Measurements from ENCODE around the gene ZNF423.

Gene ZNF423

GRCh38 chr16:49473131-49473530, 382.8 kb downstream of the ZNF423 start:
- no peak for DNase-seq (ENCODE audit: low read depth)

GRCh38 chr16:49472598-49472997, 383.3 kb downstream of the ZNF423 start:
- no peak for DNase-seq (ENCODE audit: low read depth)

GRCh38 chr16:49471038-49471727, 384.7 kb downstream of the ZNF423 start:
- no peak for DNase-seq (ENCODE audit: low read depth)

- no peak for DNase-seq (ENCODE audit: low read depth)
These were observed 385.4 kb downstream of the ZNF423 start for GRCh38 chr16:49470513-49470991.

- no peak for DNase-seq (ENCODE audit: low read depth)
These were observed 385.9 kb downstream of the ZNF423 start for GRCh38 chr16:49469930-49470451.

DNA sequence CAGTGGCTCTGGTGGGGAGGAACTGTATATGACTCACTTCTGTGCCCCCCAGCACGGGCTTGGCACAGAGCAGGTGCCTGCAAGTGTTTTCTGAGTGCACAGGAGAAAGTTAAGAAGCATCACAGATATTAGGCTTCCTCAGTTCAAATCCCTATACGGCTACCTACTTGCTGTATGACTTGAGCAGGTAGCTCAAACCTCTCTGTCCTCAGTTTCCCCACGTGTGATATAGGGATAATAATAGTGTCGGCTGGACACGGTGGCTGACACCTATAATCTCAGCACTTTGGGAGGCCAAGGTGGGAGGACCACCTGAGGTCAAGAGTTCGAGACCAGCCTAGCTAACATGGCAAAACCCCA, 386.6 kb downstream of the ZNF423 start:
- no peak for DNase-seq (ENCODE audit: low read depth)

- DNase-seq (ENCODE audit: low read depth) = no peak
These were observed 387.2 kb downstream of the ZNF423 start for GRCh38 chr16:49468611-49469310.

GRCh38 chr16:49467540-49468372, 388.2 kb downstream of the ZNF423 start:
- DNase-seq (ENCODE audit: low read depth) = no peak

GRCh38 chr16:49466881-49467280, 389.0 kb downstream of the ZNF423 start:
- DNase-seq (ENCODE audit: low read depth) = no peak

DNA sequence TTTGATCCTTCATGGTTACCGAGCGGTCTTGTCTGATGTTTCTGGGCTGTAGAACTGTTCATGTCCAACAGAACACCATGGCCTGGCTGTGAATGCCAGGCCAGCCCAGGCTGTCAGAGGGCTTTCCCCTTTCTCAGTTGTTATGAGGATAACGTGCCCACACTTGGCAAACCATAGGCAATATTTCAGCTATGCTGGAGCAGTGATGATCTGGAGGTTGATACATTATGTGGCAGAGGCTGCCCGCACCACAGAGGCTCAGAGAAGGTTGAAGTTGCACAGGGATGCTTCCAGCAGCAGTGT, 389.4 kb downstream of the ZNF423 start:
- DNase-seq (ENCODE audit: low read depth) = no peak

DNA sequence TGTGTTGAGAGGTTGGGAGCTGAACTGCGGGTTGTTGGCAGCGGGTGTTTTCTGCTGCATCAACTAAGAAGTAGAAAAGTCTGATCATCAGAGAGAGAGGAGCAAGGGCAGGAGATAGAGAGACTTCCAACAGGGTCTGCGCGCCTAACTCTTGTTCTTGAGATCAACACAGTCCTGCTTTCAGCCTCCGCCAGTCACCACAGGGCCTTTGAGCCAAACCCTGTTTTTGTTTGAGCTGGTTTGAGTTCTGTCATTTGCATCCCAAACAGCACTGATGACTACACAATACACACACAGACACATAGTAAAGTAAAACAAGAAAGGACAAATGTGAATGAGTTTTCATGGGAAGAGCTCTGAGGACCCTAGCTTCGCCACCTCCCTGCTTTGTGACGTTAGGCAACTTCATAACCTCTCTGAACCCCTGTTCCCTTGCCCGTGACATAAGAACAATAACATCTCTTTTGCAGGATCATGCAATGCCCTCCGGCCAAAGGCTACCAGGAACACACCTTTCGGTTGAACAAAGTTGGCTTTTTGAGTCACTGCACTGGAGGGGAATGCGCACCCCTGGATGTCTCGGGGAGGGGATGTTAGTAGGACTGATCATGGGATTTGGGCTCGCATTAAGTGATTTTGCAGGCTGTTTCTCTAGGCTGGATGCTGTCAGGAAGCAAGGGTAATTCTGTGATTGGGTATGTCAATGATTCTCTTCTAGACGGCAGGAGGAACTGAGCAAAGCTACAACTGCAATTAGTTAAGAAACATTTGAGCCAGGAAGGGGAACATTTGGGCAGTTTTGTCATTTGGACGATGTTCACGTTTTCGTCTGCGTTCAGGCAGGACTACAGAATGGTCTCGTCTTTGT, 390.0 kb downstream of the ZNF423 start:
- DNase-seq (ENCODE audit: low read depth) = no peak

DNA sequence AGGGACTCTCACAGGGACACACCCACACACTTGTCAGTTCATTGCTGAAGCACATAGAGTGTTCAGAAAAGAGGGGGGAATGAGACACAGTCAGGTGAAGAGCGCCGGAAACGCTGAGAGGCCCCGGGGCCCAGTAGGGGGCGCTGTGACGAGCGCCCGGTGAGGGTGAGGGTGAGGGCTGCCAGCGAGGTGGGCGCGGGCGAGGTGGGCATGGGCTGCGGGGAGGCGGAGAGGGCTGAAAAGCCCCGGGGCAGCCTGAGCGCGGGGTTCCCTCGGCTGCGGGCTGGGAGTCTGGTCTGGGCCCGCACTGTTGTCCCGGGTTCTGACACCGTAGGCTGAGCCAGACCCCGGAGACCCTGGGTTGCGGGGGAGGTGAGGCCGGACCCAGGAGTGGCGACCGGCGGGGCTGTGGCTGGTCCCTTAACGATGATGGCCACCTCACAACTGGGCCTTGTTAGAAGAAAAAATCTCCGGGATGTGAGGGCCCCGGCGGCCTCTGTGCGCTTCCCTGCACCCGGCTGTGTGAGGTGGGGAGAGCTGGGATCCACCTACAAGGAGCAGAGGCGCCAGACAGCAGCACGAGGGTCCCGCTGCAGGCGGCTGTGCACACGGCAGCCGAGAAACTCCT, 390.9 kb downstream of the ZNF423 start:
- DNase-seq (ENCODE audit: low read depth) = no peak

DNA sequence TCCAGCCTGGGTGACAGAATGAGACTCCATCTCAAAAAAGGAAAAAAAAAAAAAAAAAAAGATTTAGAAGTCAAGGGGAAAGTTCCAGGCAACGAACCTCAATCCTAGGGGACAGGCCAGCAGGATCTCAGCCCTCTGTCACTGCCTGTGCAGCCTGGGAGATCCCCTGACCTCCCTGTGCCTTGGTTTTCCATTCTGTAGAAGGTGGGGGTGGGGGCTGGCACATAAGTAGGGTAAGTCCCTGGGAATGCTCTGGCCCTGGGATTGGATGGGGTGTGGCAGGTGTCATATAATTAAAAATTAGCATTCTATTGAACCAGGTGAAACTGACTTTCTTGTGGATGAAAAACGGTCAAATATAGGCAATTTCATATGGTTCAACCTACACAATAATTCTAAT, 391.8 kb downstream of the ZNF423 start:
- no peak for DNase-seq (ENCODE audit: low read depth)

DNA sequence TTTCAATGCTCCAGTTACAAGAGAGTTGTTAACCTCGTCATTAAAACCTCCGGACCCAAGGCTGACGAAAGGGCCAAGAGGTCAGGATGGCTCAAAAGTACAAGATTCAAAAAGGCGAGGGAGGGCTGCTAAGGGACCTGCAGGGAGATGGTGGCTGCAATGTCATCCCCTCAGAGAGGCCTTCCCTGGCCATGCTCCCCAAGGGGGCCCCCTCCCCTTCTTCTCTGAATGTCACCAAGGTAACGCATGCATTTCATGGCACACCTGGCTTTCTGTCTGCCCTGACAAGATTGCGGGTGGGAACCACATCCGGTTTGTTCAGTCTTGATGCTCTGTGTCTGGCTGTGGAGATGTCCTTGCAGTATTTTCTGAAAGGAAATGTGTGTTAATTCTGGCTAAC, 392.4 kb downstream of the ZNF423 start:
- DNase-seq (ENCODE audit: low read depth) = no peak

- DNase-seq (ENCODE audit: low read depth) = no peak
These were observed 392.9 kb downstream of the ZNF423 start for GRCh38 chr16:49462989-49463371.

DNA sequence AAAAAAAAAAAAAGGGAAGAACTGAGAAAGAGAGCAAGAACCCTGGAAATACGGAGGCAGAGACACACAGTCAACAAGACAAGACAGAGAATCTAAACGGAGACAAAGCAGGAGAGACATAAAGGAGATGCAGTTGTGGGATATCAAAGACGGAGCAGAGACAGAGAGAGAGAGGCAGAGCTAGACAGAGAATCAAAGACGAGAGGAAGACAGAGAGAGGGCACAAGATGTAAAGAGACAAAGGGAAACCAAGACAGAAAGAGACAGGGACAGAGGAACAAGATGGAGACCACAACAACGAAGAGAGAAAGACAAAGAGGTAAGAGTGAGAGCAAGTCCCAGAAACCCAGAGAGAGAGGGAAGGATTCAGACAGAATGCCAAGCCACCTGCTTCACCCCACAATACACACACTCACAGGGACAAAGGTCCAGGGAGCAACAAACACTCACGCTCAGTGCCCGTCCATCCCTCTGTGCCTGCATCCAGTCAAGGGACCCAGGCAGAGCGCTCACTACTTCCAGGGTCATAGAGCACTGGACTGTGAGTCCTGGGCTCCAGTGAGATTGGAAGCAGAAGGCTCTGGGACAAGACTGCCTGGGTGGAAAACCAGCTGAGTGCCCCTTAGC, 393.4 kb downstream of the ZNF423 start:
- no peak for DNase-seq (ENCODE audit: low read depth)

DNA sequence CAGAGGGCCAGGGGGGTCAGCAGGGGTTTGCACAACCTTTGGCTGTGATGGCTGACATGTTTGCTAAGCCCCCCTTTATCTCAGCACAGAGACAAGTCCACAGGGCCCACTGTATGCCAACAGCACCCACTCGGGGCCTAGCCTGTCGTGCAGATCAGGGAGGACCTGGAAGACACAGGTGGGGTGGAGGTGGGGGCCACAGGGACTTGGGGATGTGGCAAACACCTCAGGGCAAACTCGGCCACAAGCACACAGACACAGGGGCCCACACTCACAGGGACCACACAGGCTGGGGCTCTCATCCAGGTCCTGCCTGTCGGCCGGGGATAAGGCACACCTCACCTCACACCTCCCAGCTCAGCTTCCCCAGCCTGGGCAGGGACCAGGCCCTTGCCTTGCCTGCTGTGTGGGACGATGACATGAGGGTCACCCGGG, 394.4 kb downstream of the ZNF423 start:
- DNase-seq (ENCODE audit: low read depth) = no peak

- no peak for DNase-seq (ENCODE audit: low read depth)
These were observed 395.0 kb downstream of the ZNF423 start for GRCh38 chr16:49460786-49461470.

GRCh38 chr16:49459953-49460735, 395.8 kb downstream of the ZNF423 start:
- DNase-seq (ENCODE audit: low read depth) = no peak

Data from EH (cell line).